A549 (cell line): ENCODE data around the gene ELF3. TPM values are rescaled to one million over a fixed set of nuclear protein-coding genes. Genes with fewer than 3 reads are reported as not detected.

Source experiments
- ATAC-seq, 2 experiments: fragments of 200-7000 bp in 1 of 2; fragments of >200 bp in 1 of 2; cut with Nextera tagmentation in 1 of 2; cut with Tn5 transposase in 1 of 2; 3 replicates each; pipeline versions ENCODE4 v1.8.0 to v1.9.1; 2018 to 2020; ENCODE audit warnings: mild to moderate bottlenecking in 1 of 2, moderate library complexity in 1 of 2
- CTCF ChIA-PET: fragments of 300-600 bp; sonication (Branson Sonifier 250); formaldehyde crosslinking; extraction: SDS; loops from one replicate; lab custom pipeline; 2021; ENCODE audit warnings: antibody characterized with exemption, inconsistent platforms; lab: Yijun Ruan, JAX
- POLR2A ChIA-PET: fragments of 350-600 bp; formaldehyde crosslinking; extraction: SDS; loops from one replicate; lab custom pipeline; 2021; ENCODE audit warnings: antibody characterized with exemption, inconsistent platforms; lab: Yijun Ruan, JAX
- DNase-seq, 2 experiments: peaks; one replicate each; pipeline versions ENCODE4 v3.0.0 to v3.0.0-alpha.2; 2011 to 2016; ENCODE audit warnings: low read depth in 1 of 2, low spot score in 1 of 2
- FAIRE-seq: peaks from 2 replicates; lab custom pipeline; 2011; peaks lifted over from hg19 to GRCh38; lab: Jason Lieb, UNC
- H3K27ac ChIP-seq, 2 experiments: fragments of >200 bp; sonication (Bioruptor Twin); formaldehyde crosslinking; 3 replicates each; pipeline ENCODE4 v1.5.1; 2016 to 2017
- H3K4me1 ChIP-seq: fragments of >200 bp; sonication (Bioruptor Twin); formaldehyde crosslinking; 3 replicates; pipeline ENCODE4 v1.6.1; 2016
- H3K4me2 ChIP-seq: fragments of >200 bp; sonication (Bioruptor Twin); formaldehyde crosslinking; 3 replicates; pipeline ENCODE4 v1.6.1; 2016
- H3K4me3 ChIP-seq: fragments of >200 bp; sonication (Bioruptor Twin); formaldehyde crosslinking; 3 replicates; pipeline ENCODE4 v1.5.1; 2016
- H3K9me3 ChIP-seq: fragments of >200 bp; sonication (Bioruptor Twin); formaldehyde crosslinking; 3 replicates; pipeline ENCODE4 v1.6.1; 2016
- ATOH8 ChIP-seq: fragments of 250-450 bp; sonication (Bioruptor Pico); IDR thresholded peaks from 2 replicates; pipeline ENCODE4 v1.5.0; 2020; ENCODE audit warnings: low read depth, mild to moderate bottlenecking, moderate library complexity
- BHLHE40 ChIP-seq: IDR thresholded peaks from 2 replicates; pipeline ENCODE4 v1.6.1; 2012; ENCODE audit warnings: low read depth, low read length, inconsistent platforms
- CBX2 ChIP-seq: fragments of 200-600 bp; sonication (generic); IDR thresholded peaks from 2 replicates; pipeline ENCODE4 v1.6.1; 2016; ENCODE audit warnings: low read depth, mild to moderate bottlenecking, borderline replicate concordance
- EHF ChIP-seq: fragments of 250-450 bp; sonication (Bioruptor Pico); IDR thresholded peaks from 2 replicates; pipeline ENCODE4 v1.5.0; 2020; ENCODE audit warnings: mild to moderate bottlenecking
- EP300 ChIP-seq, 2 experiments: fragments of >200 bp; sonication (Bioruptor Twin); formaldehyde crosslinking; IDR thresholded peaks; 2 replicates in 1 of 2; 3 replicates in 1 of 2; pipeline ENCODE4 v1.6.1; 2016 to 2017
- FOSB ChIP-seq: fragments of 250-450 bp; sonication (Bioruptor Pico); IDR thresholded peaks from 2 replicates; pipeline ENCODE4 v1.5.0; 2020; ENCODE audit warnings: mild to moderate bottlenecking, moderate library complexity
- FOSL2 ChIP-seq, 2 experiments: fragments of 450-650 bp in 1 of 2; fragments of >200 bp in 1 of 2; sonication (Bioruptor Twin) in 1 of 2; formaldehyde crosslinking; IDR thresholded peaks; 2 replicates each; pipeline versions ENCODE4 v1.5.0 to v1.6.1; 2016 to 2020; ENCODE audit warnings: mild to moderate bottlenecking in 1 of 2, moderate library complexity in 1 of 2
- FOXS1 ChIP-seq: fragments of 250-450 bp; sonication (Bioruptor Pico); IDR thresholded peaks from 2 replicates; pipeline ENCODE4 v1.5.0; 2020; ENCODE audit warnings: mild to moderate bottlenecking, moderate library complexity
- HDAC2 ChIP-seq: fragments of 200-600 bp; sonication (generic); IDR thresholded peaks from 2 replicates; pipeline ENCODE4 v1.6.1; 2016
- HEYL ChIP-seq: fragments of 250-450 bp; sonication (Bioruptor Pico); IDR thresholded peaks from 2 replicates; pipeline ENCODE4 v1.8.0; 2021; ENCODE audit warnings: mild to moderate bottlenecking, moderate library complexity
- HOXA7 ChIP-seq: fragments of 250-450 bp; sonication (Bioruptor Pico); IDR thresholded peaks from 2 replicates; pipeline ENCODE4 v1.5.0; 2020; ENCODE audit warnings: mild to moderate bottlenecking, moderate library complexity
- HOXB13 ChIP-seq: fragments of 250-450 bp; sonication (Bioruptor Pico); IDR thresholded peaks from 2 replicates; pipeline ENCODE4 v1.5.0; 2020; ENCODE audit warnings: low read depth, mild to moderate bottlenecking, moderate library complexity
- KDM5A ChIP-seq: fragments of 200-600 bp; sonication (generic); IDR thresholded peaks from 2 replicates; pipeline ENCODE4 v1.6.1; 2016; ENCODE audit warnings: antibody characterized with exemption, mild to moderate bottlenecking
- NFE2L2 ChIP-seq: fragments of 150-350 bp; conservative IDR thresholded peaks from 2 replicates; pipeline ENCODE4 v1.6.1; 2014; ENCODE audit warnings: low read length
- NR3C1 ChIP-seq: fragments of >200 bp; sonication (Bioruptor Twin); formaldehyde crosslinking; IDR thresholded peaks from 3 replicates; pipeline ENCODE4 v1.6.1; 2017
- PBX3 ChIP-seq: IDR thresholded peaks from 2 replicates; pipeline ENCODE4 v1.6.1; 2012
- PHF8 ChIP-seq: fragments of 200-600 bp; sonication (generic); IDR thresholded peaks from 2 replicates; pipeline ENCODE4 v1.6.1; 2016; ENCODE audit warnings: low read depth, mild to moderate bottlenecking, antibody characterized with exemption, moderate library complexity, borderline replicate concordance
- POLR2AphosphoS2 ChIP-seq: conservative IDR thresholded peaks from 2 replicates; pipeline ENCODE4 v1.6.1; 2012; ENCODE audit warnings: low read length, improper control_type of control experiment, inconsistent platforms
- RFX5 ChIP-seq: fragments of 450-650 bp; IDR thresholded peaks from 2 replicates; pipeline ENCODE4 v1.7.1; 2014; ENCODE audit warnings: antibody characterized with exemption, mild to moderate bottlenecking, moderate library complexity
- RNF2 ChIP-seq: fragments of 200-600 bp; sonication (generic); IDR thresholded peaks from 2 replicates; pipeline ENCODE4 v1.6.1; 2016; ENCODE audit warnings: low read depth, mild to moderate bottlenecking, antibody characterized with exemption, moderate library complexity, borderline replicate concordance
- SMC3 ChIP-seq: fragments of >200 bp; sonication (Bioruptor Twin); formaldehyde crosslinking; IDR thresholded peaks from 3 replicates; pipeline ENCODE4 v1.6.1; 2018; ENCODE audit warnings: inconsistent platforms
- ZNF302 ChIP-seq: fragments of 250-450 bp; sonication (Bioruptor Pico); IDR thresholded peaks from 2 replicates; pipeline ENCODE4 v1.9.0; 2021; ENCODE audit warnings: inconsistent platforms, mild to moderate bottlenecking, moderate library complexity
- WGBS: methylation state at CpG from one replicate; pipeline ENCODE4 v1.1.6; 2017; ENCODE audit errors: missing lambda C conversion rate; 5-methylcytosine and 5-hydroxymethylcytosine counted together
- polyA plus RNA-seq, 4 experiments: library from polyadenylated mRNA; depleted of rRNA in 3 of 4; stranded (reverse); fragments of >200 nt; fragmentation: RNase III in 1 of 4; extraction: RNeasy Plus Mini Kit Qiagen cat#74134 plus additional on column Dnase treatment in 1 of 4; gene quantifications; 2 replicates in 3 of 4; 3 replicates in 1 of 4; pipeline ENCODE4 v1.2.3, GENCODE V29; 2011 to 2017
- TF ChIP-seq, protein P1 (sequence below): fragments of >200 bp; sonication (Bioruptor Twin); formaldehyde crosslinking; IDR thresholded peaks from 3 replicates; pipeline ENCODE4 v1.6.1; 2016
- TF ChIP-seq, protein P2 (sequence below): fragments of >200 bp; sonication (Bioruptor Twin); formaldehyde crosslinking; IDR thresholded peaks from 3 replicates; pipeline ENCODE4 v1.5.1; 2016
- TF ChIP-seq, protein P3 (sequence below): IDR thresholded peaks from 2 replicates; pipeline ENCODE4 v1.6.1; 2012; ENCODE audit warnings: low read depth, borderline replicate concordance
- TF ChIP-seq, protein P4 (sequence below): IDR thresholded peaks from 2 replicates; pipeline ENCODE4 v1.6.1; 2012
- TF ChIP-seq, protein P5 (sequence below): fragments of >200 bp; sonication (Bioruptor Twin); formaldehyde crosslinking; IDR thresholded peaks from 2 replicates; pipeline ENCODE4 v1.6.1; 2016

Gene ELF3
- polyA plus RNA-seq, 2 of the 4 experiments (the other 2 are of a cell fraction) = 180 to 334 TPM

DNA sequence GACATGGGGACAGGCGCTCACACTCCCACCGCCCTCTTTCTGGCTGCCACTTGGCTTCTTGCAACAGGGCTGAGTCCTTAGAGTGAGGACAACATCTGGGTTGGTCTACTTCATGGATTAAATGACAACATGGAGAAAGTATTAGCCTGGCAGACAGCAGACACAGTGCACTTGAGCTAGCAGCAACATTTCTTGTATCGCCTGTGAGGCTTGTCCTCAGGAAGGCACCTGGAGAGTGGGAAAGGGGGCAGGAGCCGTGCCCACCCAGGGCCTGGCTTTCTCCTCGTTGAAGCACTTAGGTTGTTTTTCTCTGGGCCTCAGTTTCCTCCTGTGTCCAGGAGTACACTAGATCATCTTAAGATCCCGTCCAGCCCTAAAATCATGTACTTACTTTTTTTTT, 3.7 kb downstream of the ELF3 start (continued):
- TF ChIP-seq, protein P1, sequence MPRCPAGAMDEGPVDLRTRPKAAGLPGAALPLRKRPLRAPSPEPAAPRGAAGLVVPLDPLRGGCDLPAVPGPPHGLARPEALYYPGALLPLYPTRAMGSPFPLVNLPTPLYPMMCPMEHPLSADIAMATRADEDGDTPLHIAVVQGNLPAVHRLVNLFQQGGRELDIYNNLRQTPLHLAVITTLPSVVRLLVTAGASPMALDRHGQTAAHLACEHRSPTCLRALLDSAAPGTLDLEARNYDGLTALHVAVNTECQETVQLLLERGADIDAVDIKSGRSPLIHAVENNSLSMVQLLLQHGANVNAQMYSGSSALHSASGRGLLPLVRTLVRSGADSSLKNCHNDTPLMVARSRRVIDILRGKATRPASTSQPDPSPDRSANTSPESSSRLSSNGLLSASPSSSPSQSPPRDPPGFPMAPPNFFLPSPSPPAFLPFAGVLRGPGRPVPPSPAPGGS = no peak
- no peak for TF ChIP-seq SMC3
- TF ChIP-seq POLR2AphosphoS2 = no peak
- TF ChIP-seq RFX5 = no peak
- TF ChIP-seq, all 56 proteins: peak for 0

DNA sequence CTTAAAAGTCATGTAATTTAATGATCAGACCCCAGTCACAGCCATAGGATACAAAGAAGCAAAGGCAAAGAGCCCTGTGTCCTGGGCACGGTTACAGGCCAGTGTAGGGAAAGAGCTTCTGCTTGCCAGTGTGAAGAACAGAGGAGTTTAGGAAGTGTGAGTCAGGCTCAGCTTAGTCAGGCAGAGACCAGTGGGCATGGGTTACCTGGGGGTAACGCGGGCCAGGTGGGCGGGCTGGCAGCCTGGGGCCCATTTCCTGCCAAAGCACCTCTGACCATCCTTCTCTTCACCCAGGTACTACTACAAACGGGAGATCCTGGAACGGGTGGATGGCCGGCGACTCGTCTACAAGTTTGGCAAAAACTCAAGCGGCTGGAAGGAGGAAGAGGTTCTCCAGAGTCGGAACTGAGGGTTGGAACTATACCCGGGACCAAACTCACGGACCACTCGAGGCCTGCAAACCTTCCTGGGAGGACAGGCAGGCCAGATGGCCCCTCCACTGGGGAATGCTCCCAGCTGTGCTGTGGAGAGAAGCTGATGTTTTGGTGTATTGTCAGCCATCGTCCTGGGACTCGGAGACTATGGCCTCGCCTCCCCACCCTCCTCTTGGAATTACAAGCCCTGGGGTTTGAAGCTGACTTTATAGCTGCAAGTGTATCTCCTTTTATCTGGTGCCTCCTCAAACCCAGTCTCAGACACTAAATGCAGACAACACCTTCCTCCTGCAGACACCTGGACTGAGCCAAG, 4.7 kb downstream of the ELF3 start:
- DNase-seq = no peak
- TF ChIP-seq NR3C1 (no peak), FOSL2 (IDR thresholded peaks at IDR 0.05) (no peak), FOSL2 (CRISPR knock-in tag; IDR thresholded peaks at IDR 0.05) (0 out of 2 replicates have a peak, but pooled peaks have one; percentile 2), KDM5A (no peak), HOXA7 (peak; percentile 80), BHLHE40 (no peak), RNF2 (no peak), ZNF302 (CRISPR knock-in tag) (no peak), PHF8 (no peak), FOXS1 (CRISPR knock-in tag) (no peak), EHF (CRISPR knock-in tag) (0 out of 2 replicates have a peak, but pooled peaks have one; percentile 20), FOSB (CRISPR knock-in tag) (peak; percentile 80; the same call in 1 of the 2 replicates)
- TF ChIP-seq, protein P2, sequence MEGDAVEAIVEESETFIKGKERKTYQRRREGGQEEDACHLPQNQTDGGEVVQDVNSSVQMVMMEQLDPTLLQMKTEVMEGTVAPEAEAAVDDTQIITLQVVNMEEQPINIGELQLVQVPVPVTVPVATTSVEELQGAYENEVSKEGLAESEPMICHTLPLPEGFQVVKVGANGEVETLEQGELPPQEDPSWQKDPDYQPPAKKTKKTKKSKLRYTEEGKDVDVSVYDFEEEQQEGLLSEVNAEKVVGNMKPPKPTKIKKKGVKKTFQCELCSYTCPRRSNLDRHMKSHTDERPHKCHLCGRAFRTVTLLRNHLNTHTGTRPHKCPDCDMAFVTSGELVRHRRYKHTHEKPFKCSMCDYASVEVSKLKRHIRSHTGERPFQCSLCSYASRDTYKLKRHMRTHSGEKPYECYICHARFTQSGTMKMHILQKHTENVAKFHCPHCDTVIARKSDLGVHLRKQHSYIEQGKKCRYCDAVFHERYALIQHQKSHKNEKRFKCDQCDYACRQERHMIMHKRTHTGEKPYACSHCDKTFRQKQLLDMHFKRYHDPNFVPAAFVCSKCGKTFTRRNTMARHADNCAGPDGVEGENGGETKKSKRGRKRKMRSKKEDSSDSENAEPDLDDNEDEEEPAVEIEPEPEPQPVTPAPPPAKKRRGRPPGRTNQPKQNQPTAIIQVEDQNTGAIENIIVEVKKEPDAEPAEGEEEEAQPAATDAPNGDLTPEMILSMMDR = no peak
- Histone ChIP-seq H3K9me3 (no peaks in the 10 kb centered on the region), H3K27ac (peak overlapping the region; percentile 93 to 94), H3K4me2 (peak overlapping the region; percentile 88), H3K4me3 (peak overlapping the region; percentile 95), H3K4me1 (peaks cover 61% of the 10 kb centered on the region)
- ChIA-PET POLR2A (interaction anchor here (2.3 to 4.7 kb wide), 2 partner anchors 20 to 42 kb away, joined by 11 to 68 read pairs; no protein-coding TSS in a partner anchor), CTCF (interaction anchor here (0.6 to 46.8 kb wide), 9 partner anchors 10 to 110 kb away, joined by 3 to 1624 read pairs (median 5); partner anchors contain the start of gene GPR37L1)
- no peak for FAIRE-seq
- 27% methylated on average over 17 of the region's 17 CpGs for WGBS
- ATAC-seq = no peak

GRCh38 chr1:202015662-202015937, 5.2 kb downstream of the ELF3 start:
- ChIA-PET CTCF (interaction anchor here (0.6 to 46.8 kb wide), 9 partner anchors 9 to 110 kb away, joined by 3 to 1624 read pairs (median 5); partner anchors contain the start of gene GPR37L1), POLR2A (interaction anchor here (2.3 to 4.7 kb wide), 2 partner anchors 19 to 42 kb away, joined by 11 to 68 read pairs; no protein-coding TSS in a partner anchor)
- FAIRE-seq (no peak), ATAC-seq (no peak), DNase-seq (no peak)
- H3K4me1 ChIP-seq = peaks cover 66% of the 10 kb centered on the region
- peak overlapping the region; percentile 93 to 94 for H3K27ac ChIP-seq
- H3K4me2 ChIP-seq = peak overlapping the region; percentile 88
- TF ChIP-seq SMC3 = no peak
- no peak for TF ChIP-seq NFE2L2
- TF ChIP-seq HDAC2 = no peak
- TF ChIP-seq, protein P3, sequence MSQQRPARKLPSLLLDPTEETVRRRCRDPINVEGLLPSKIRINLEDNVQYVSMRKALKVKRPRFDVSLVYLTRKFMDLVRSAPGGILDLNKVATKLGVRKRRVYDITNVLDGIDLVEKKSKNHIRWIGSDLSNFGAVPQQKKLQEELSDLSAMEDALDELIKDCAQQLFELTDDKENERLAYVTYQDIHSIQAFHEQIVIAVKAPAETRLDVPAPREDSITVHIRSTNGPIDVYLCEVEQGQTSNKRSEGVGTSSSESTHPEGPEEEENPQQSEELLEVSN = no peak
- no peak for TF ChIP-seq HEYL (CRISPR knock-in tag)
- TF ChIP-seq CBX2 = no peak
- no peak for TF ChIP-seq PBX3
- TF ChIP-seq, protein P4, sequence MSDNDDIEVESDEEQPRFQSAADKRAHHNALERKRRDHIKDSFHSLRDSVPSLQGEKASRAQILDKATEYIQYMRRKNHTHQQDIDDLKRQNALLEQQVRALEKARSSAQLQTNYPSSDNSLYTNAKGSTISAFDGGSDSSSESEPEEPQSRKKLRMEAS = no peak
- TF ChIP-seq, protein P5, sequence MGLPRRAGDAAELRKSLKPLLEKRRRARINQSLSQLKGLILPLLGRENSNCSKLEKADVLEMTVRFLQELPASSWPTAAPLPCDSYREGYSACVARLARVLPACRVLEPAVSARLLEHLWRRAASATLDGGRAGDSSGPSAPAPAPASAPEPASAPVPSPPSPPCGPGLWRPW = no peak
- no peak for TF ChIP-seq EP300 (IDR thresholded peaks at IDR 0.05)
- TF ChIP-seq ATOH8 (CRISPR knock-in tag) = no peak
- TF ChIP-seq RFX5 = no peak
- no peak for TF ChIP-seq HOXB13 (CRISPR knock-in tag)
- no peaks in the 10 kb centered on the region for H3K9me3 ChIP-seq
- 36% methylated on average over 3 of the region's 3 CpGs for WGBS
- peak overlapping the region; percentile 95 for H3K4me3 ChIP-seq
